ENCODE measurements around the gene AIFM3. TPM values are rescaled to one million over a fixed set of nuclear protein-coding genes. Genes with fewer than 3 reads are reported as not detected.

AIFM3 gene
- total and polyA plus RNA-seq, 2 experiments from 2014 or later, result 0.45 to 1.5 TPM

DNA sequence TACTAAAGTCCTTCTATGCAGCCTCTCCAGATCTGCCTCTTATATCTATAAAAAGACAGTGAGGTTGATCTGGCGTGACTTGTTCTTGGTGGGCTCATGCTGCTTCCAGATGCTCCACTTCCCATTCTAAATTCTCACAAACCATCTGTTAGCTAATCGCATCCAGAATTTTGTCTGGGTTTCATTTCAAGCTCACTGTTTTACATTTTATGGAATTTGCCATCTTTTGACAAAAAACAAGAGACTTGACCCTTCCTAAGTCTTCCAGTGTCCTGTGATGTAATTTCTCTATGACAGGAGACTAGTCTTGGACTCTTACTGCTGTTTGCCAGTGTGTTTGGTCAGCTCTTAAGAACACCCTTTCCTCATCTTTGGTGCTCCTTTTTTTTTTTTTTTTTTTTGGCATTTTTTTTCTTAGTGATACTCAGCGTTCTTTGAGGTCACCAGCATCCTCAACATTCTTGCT lies 26.8 kb upstream of the AIFM3 start:
- Histone ChIP-seq H3K36me3 (ENCODE audit: insufficient read depth) (peaks cover 9% of the 10 kb centered on the region; the same call in 1 of the 2 replicates), H3K9me2 (ENCODE audit: insufficient read depth) (peaks cover 2% of the 10 kb centered on the region; the same call in 1 of the 2 replicates), H3F3A (replicated peaks; ENCODE audit: low read depth) (0 out of 2 replicates have a peak, but pooled peaks cover 3% of the 10 kb centered on the region), H3K79me2 (replicated peaks; ENCODE audit: insufficient read depth) (peaks cover 100% of the 10 kb centered on the region), H3K4me2 (no peak overlapping the region), H3K4me3 (no peak overlapping the region), H4K20me1 (replicated peaks; ENCODE audit: insufficient read depth) (peaks cover 96% of the 10 kb centered on the region), H3K4me1 (ENCODE audit: insufficient read depth) (peaks cover 20% of the 10 kb centered on the region), H2AFZ (no peak overlapping the region), H3K27me3 (ENCODE audit: insufficient read depth) (no peaks in the 10 kb centered on the region), H3K27ac (ENCODE audit: low read depth) (no peak overlapping the region)
- ATAC-seq (no peak), DNase-seq (ENCODE audit: low spot score) (no peak)
- Mint-ChIP-seq H3K4me1 (peaks cover 12% of the 10 kb centered on the region; the same call in 2 of the 3 replicates), H3K36me3 (ENCODE audit: low read depth) (peaks cover 34% of the 10 kb centered on the region), H3K27me3 (ENCODE audit: insufficient read depth, low read depth, poor library complexity) (peaks cover 5% of the 10 kb centered on the region), H3K27ac (no peak overlapping the region), H3K4me3 (no peak overlapping the region), H3K9me3 (no peaks in the 10 kb centered on the region)
- TF ChIP-seq EZH2phosphoT487 (IDR thresholded peaks at IDR 0.05; ENCODE audit: unreplicated experiment), result no peak
- no peak for TF ChIP-seq JUNB (IDR thresholded peaks at IDR 0.05; ENCODE audit: unreplicated experiment)
- TF ChIP-seq POLR2AphosphoS5 (IDR thresholded peaks at IDR 0.05; ENCODE audit: low read depth), result no peak
- TF ChIP-seq CREB1 (CRISPR knock-in tag; IDR thresholded peaks at IDR 0.05; ENCODE audit: low read depth), result no peak

DNA sequence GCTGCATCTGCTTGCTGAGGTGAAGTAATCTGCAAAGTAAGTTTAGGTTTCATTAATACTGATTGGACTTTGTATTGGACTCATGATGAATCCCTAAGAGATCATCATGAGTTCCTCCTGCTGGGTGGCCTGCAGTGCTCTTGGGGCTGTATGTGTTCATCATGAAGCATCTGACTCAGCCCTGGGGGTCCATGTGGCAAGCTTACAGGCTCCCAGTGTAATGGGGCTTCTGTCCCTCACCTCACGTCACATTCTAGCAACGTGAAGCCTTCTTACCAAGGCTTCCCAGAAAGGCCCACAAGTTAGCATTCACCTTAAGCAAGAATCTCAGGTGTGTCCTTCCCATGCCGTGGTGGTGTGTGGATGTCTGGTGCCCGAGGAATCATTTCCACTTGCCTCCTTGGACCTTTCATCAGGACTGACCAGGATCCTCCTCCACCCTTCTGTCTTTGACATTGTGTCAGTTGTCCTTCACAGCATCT lies 26.1 kb upstream of the AIFM3 start:
- Mint-ChIP-seq H3K27me3 (ENCODE audit: insufficient read depth, low read depth, poor library complexity) (peaks cover 5% of the 10 kb centered on the region), H3K36me3 (ENCODE audit: low read depth) (peaks cover 29% of the 10 kb centered on the region), H3K4me3 (no peak overlapping the region), H3K27ac (no peak overlapping the region), H3K4me1 (peaks cover 14% of the 10 kb centered on the region; the same call in 2 of the 3 replicates), H3K9me3 (no peaks in the 10 kb centered on the region)
- peaks cover 100% of the 10 kb centered on the region for H3K79me2 ChIP-seq (replicated peaks; ENCODE audit: insufficient read depth)
- H3K36me3 ChIP-seq (ENCODE audit: insufficient read depth), result peaks cover 5% of the 10 kb centered on the region; the same call in 1 of the 2 replicates
- H3K4me1 ChIP-seq (ENCODE audit: insufficient read depth), result peaks cover 20% of the 10 kb centered on the region
- TF ChIP-seq JUNB (IDR thresholded peaks at IDR 0.05; ENCODE audit: unreplicated experiment), result no peak
- no peak for TF ChIP-seq POLR2AphosphoS5 (IDR thresholded peaks at IDR 0.05; ENCODE audit: low read depth)
- TF ChIP-seq, protein P1, sequence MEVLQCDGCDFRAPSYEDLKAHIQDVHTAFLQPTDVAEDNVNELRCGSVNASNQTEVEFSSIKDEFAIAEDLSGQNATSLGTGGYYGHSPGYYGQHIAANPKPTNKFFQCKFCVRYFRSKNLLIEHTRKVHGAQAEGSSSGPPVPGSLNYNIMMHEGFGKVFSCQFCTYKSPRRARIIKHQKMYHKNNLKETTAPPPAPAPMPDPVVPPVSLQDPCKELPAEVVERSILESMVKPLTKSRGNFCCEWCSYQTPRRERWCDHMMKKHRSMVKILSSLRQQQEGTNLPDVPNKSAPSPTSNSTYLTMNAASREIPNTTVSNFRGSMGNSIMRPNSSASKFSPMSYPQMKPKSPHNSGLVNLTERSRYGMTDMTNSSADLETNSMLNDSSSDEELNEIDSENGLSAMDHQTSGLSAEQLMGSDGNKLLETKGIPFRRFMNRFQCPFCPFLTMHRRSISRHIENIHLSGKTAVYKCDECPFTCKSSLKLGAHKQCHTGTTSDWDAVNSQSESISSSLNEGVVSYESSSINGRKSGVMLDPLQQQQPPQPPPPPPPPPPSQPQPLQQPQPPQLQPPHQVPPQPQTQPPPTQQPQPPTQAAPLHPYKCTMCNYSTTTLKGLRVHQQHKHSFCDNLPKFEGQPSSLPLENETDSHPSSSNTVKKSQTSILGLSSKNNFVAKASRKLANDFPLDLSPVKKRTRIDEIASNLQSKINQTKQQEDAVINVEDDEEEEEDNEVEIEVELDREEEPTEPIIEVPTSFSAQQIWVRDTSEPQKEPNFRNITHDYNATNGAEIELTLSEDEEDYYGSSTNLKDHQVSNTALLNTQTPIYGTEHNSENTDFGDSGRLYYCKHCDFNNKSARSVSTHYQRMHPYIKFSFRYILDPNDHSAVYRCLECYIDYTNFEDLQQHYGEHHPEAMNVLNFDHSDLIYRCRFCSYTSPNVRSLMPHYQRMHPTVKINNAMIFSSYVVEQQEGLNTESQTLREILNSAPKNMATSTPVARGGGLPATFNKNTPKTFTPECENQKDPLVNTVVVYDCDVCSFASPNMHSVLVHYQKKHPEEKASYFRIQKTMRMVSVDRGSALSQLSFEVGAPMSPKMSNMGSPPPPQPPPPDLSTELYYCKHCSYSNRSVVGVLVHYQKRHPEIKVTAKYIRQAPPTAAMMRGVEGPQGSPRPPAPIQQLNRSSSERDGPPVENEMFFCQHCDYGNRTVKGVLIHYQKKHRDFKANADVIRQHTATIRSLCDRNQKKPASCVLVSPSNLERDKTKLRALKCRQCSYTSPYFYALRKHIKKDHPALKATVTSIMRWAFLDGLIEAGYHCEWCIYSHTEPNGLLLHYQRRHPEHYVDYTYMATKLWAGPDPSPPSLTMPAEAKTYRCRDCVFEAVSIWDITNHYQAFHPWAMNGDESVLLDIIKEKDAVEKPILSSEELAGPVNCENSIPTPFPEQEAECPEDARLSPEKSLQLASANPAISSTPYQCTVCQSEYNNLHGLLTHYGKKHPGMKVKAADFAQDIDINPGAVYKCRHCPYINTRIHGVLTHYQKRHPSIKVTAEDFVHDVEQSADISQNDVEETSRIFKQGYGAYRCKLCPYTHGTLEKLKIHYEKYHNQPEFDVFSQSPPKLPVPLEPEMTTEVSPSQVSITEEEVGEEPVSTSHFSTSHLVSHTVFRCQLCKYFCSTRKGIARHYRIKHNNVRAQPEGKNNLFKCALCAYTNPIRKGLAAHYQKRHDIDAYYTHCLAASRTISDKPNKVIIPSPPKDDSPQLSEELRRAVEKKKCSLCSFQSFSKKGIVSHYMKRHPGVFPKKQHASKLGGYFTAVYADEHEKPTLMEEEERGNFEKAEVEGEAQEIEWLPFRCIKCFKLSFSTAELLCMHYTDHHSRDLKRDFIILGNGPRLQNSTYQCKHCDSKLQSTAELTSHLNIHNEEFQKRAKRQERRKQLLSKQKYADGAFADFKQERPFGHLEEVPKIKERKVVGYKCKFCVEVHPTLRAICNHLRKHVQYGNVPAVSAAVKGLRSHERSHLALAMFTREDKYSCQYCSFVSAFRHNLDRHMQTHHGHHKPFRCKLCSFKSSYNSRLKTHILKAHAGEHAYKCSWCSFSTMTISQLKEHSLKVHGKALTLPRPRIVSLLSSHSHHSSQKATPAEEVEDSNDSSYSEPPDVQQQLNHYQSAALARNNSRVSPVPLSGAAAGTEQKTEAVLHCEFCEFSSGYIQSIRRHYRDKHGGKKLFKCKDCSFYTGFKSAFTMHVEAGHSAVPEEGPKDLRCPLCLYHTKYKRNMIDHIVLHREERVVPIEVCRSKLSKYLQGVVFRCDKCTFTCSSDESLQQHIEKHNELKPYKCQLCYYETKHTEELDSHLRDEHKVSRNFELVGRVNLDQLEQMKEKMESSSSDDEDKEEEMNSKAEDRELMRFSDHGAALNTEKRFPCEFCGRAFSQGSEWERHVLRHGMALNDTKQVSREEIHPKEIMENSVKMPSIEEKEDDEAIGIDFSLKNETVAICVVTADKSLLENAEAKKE (CRISPR knock-in tag; IDR thresholded peaks at IDR 0.05), result no peak
- TF ChIP-seq, protein P2, sequence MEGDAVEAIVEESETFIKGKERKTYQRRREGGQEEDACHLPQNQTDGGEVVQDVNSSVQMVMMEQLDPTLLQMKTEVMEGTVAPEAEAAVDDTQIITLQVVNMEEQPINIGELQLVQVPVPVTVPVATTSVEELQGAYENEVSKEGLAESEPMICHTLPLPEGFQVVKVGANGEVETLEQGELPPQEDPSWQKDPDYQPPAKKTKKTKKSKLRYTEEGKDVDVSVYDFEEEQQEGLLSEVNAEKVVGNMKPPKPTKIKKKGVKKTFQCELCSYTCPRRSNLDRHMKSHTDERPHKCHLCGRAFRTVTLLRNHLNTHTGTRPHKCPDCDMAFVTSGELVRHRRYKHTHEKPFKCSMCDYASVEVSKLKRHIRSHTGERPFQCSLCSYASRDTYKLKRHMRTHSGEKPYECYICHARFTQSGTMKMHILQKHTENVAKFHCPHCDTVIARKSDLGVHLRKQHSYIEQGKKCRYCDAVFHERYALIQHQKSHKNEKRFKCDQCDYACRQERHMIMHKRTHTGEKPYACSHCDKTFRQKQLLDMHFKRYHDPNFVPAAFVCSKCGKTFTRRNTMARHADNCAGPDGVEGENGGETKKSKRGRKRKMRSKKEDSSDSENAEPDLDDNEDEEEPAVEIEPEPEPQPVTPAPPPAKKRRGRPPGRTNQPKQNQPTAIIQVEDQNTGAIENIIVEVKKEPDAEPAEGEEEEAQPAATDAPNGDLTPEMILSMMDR (conservative IDR thresholded peaks at IDR 0.05; ENCODE audit: low read depth in 2 of 2), result no peak
- TF ChIP-seq ZNF114 (CRISPR knock-in tag; IDR thresholded peaks at IDR 0.05), result no peak
- no peak for TF ChIP-seq NANOG (IDR thresholded peaks at IDR 0.05; ENCODE audit: borderline replicate concordance)
- no peak for TF ChIP-seq STAT1 (IDR thresholded peaks at IDR 0.05; ENCODE audit: unreplicated experiment)
- 0 out of 2 replicates have a peak, but pooled peaks cover 3% of the 10 kb centered on the region for H3F3A ChIP-seq (replicated peaks; ENCODE audit: low read depth)
- H3K27ac ChIP-seq (ENCODE audit: low read depth), result no peak overlapping the region
- H4K20me1 ChIP-seq (replicated peaks; ENCODE audit: insufficient read depth), result peaks cover 96% of the 10 kb centered on the region
- H3K27me3 ChIP-seq (ENCODE audit: insufficient read depth), result no peaks in the 10 kb centered on the region
- ATAC-seq, result no peak
- H3K9me2 ChIP-seq (ENCODE audit: insufficient read depth), result peaks cover 2% of the 10 kb centered on the region; the same call in 1 of the 2 replicates
- H3K4me2 ChIP-seq, result no peak overlapping the region
- H2AFZ ChIP-seq, result no peak overlapping the region
- no peak for DNase-seq (ENCODE audit: low spot score)
- H3K4me3 ChIP-seq, result no peak overlapping the region
